GM12878 (cell line): ENCODE results near the gene HOXD3. TPM values are rescaled to one million over a fixed set of nuclear protein-coding genes. Genes with fewer than 3 reads are reported as not detected.

Experiments
- ATAC-seq: fragments of 200-7000 bp; cut with Tn5 transposase; 3 replicates; pipeline ENCODE4 v1.9.1; 2020; ENCODE audit warnings: mild to moderate bottlenecking, moderate library complexity
- BruUV-seq: library from RNA; stranded (reverse); fragments of 400-500 nt; replicated peaks from 2 replicates; lab custom pipeline; 2021; lab: Mats Ljungman, UMichigan
- CTCF ChIA-PET: fragments of 300-600 bp; sonication (Branson Sonifier 250); formaldehyde crosslinking; extraction: SDS; loops from one replicate; lab custom pipeline; 2021; ENCODE audit warnings: inconsistent platforms; lab: Yijun Ruan, JAX
- POLR2A ChIA-PET: fragments of 350-600 bp; formaldehyde crosslinking; extraction: SDS; loops from one replicate; lab custom pipeline; 2021; ENCODE audit warnings: inconsistent platforms; lab: Charles Lee
- RAD21 ChIA-PET: fragments of 300-600 bp; sonication (Branson Sonifier 250); formaldehyde crosslinking; loops from one replicate; lab custom pipeline; 2023; ENCODE audit warnings: antibody characterized with exemption; ENCODE audit not compliant: unreplicated experiment; lab: Charles Lee
- SMC1A ChIA-PET: fragments of 300-600 bp; sonication (Branson Sonifier 250); formaldehyde crosslinking; loops from one replicate; lab custom pipeline; 2023; ENCODE audit not compliant: unreplicated experiment, uncharacterized antibody; lab: Charles Lee
- DNase-seq: peaks from one replicate; pipeline ENCODE4 v3.0.0-alpha.2; 2011; ENCODE audit warnings: low read depth, low spot score
- FAIRE-seq: peaks from 3 replicates; lab custom pipeline; 2011; peaks lifted over from hg19 to GRCh38; lab: Jason Lieb, UNC
- H2AFZ ChIP-seq: 2 replicates; pipeline ENCODE4 v1.6.0; 2011; ENCODE audit warnings: low read depth, low read length, control low read depth; ENCODE audit not compliant: control insufficient read depth
- H3K27ac ChIP-seq: 2 replicates; pipeline ENCODE4 v1.5.1; 2011; ENCODE audit warnings: control low read depth; ENCODE audit not compliant: control insufficient read depth, insufficient read depth
- H3K27me3 ChIP-seq, 2 experiments: replicated peaks in 1 of 2; 2 replicates each; pipeline versions ENCODE4 v1.6.0 to v1.6.1; 2011; ENCODE audit warnings: low read length in 1 of 2; ENCODE audit not compliant: control insufficient read depth in 2 of 2, insufficient read depth in 2 of 2
- H3K36me3 ChIP-seq, 2 experiments: 2 replicates each; pipeline ENCODE4 v1.5.1; 2011; ENCODE audit warnings: low read length in 1 of 2; ENCODE audit not compliant: control insufficient read depth in 2 of 2, insufficient read depth in 2 of 2
- H3K4me1 ChIP-seq: 2 replicates; pipeline ENCODE4 v1.6.1; 2011; ENCODE audit warnings: mild to moderate bottlenecking, low read length, moderate library complexity, mixed read lengths; ENCODE audit not compliant: control insufficient read depth, insufficient read depth
- H3K4me2 ChIP-seq: 2 replicates; pipeline ENCODE4 v1.6.0; 2011; ENCODE audit warnings: control low read depth; ENCODE audit not compliant: control insufficient read depth, insufficient read depth
- H3K4me3 ChIP-seq: fragments of 200-600 bp; sonication (generic); 2 replicates; pipeline ENCODE4 v1.5.1; 2016
- H3K79me2 ChIP-seq: 2 replicates; pipeline ENCODE4 v1.6.0; 2011; ENCODE audit warnings: low read length; ENCODE audit not compliant: control insufficient read depth, insufficient read depth
- H3K9ac ChIP-seq: 2 replicates; pipeline ENCODE4 v1.8.0; 2011; ENCODE audit warnings: low read length, control low read depth, mixed read lengths; ENCODE audit not compliant: control insufficient read depth, insufficient read depth
- H3K9me3 ChIP-seq: replicated peaks from 3 replicates; pipeline ENCODE4 v1.5.1; 2011; ENCODE audit warnings: mild to moderate bottlenecking, low read length; ENCODE audit not compliant: control insufficient read depth, insufficient read depth
- H4K20me1 ChIP-seq: 2 replicates; pipeline ENCODE4 v1.6.0; 2011; ENCODE audit not compliant: control insufficient read depth, insufficient read depth
- BRCA1 ChIP-seq: IDR thresholded peaks from 2 replicates; pipeline ENCODE4 v1.6.1; 2011; ENCODE audit warnings: low read depth, low read length, improper control_type of control experiment
- CBX5 ChIP-seq: sonication (generic); IDR thresholded peaks from 2 replicates; pipeline ENCODE4 v1.6.1; 2016; ENCODE audit warnings: low read depth, moderate library complexity, mild to moderate bottlenecking, inconsistent platforms
- KLF5 ChIP-seq: fragments of 450-650 bp; IDR thresholded peaks from 2 replicates; pipeline ENCODE4 v1.6.1; 2014; ENCODE audit warnings: mild to moderate bottlenecking; ENCODE audit not compliant: partially characterized antibody
- whole genome bisulfite sequencing: methylation state at CpG from one replicate; pipeline ENCODE4 v1.1.6; 2016; ENCODE audit warnings: low lambda C conversion rate; ENCODE audit not compliant: insufficient replicate concordance, insufficient coverage; ENCODE audit errors: missing lambda C conversion rate; 5-methylcytosine and 5-hydroxymethylcytosine counted together
- in situ Hi-C: fragments of 300-500 bp; cut with MboI; formaldehyde crosslinking; loops from 9 replicates; pipeline ENCODE4 v1.14.3; 2018; ENCODE audit warnings: mixed read lengths
- intact Hi-C: fragments of 100-400 bp; cut with micrococcal nuclease; formaldehyde crosslinking; loops from one replicate; pipeline ENCODE4 v1.14.2; 2022; ENCODE audit not compliant: unreplicated experiment
- polyA plus RNA-seq, 11 experiments: library from polyadenylated mRNA; depleted of rRNA in 4 of 11; unstranded in 6 of 11; stranded (reverse) in 5 of 11; fragments of >200 nt; fragmentation: Nextera tagmentation in 4 of 11; fragmentation: Illumina TruSeq in 1 of 11; extraction: Ambion mirVana in 4 of 11; extraction: Trizol in 1 of 11; gene quantifications; 1 replicate in 1 of 11; 2 replicates in 10 of 11; pipeline versions ENCODE4 v1.2.1 to v1.2.3, GENCODE V29; 2011 to 2016; ENCODE audit warnings: inconsistent platforms in 2 of 11, missing spikeins in 2 of 11, low read depth in 1 of 11
- total RNA-seq, 4 experiments: library from RNA; depleted of rRNA in 3 of 4; stranded (reverse); fragments of >200 nt in 3 of 4; fragmentation: Illumina TruSeq in 1 of 4; extraction: Trizol in 1 of 4; gene quantifications; 2 replicates each; pipeline versions ENCODE4 v1.2.1 to v1.2.3, GENCODE V29; 2013 to 2021
- TF ChIP-seq, protein P1 (sequence below): IDR thresholded peaks from 2 replicates; pipeline ENCODE4 v1.6.1; 2011; ENCODE audit warnings: low read depth, low read length, improper control_type of control experiment, borderline replicate concordance

The HOXD3 gene
- total and polyA plus RNA-seq, 10 of the 15 experiments (the other 5 are each of a cell fraction or from before 2014, with no cell fraction given), result not detected

DNA sequence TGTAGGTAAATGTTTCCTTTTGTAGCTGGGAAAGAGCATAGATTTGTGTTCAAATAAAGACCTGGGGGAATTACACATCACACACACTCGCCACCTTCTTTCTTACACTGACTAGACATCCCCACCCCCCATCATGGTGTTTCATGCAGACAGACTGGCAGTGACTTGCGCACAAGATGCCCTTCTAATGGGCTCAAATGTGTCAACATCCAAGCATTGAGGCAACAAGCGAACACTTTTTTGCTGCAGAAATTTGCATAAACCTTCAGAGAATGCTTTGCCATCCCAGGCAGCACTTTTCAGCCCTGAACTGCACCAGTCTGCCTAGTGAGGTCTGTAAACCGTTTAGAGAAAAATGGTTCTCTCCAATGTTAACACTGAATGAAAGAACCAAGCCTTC is 23.1 kb upstream of the HOXD3 start:
- ChIA-PET SMC1A (interaction anchor here (0.9 to 3.2 kb wide), 2 partner anchors 420 to 1014 kb away, joined by 3 to 13 read pairs; no protein-coding TSS in a partner anchor), POLR2A (no interaction called here), CTCF (interaction anchor here (0.8 kb wide), 1 partner anchor 518 kb away, joined by 4 read pairs; no protein-coding TSS in a partner anchor), RAD21 (interaction anchor here (0.6 to 0.8 kb wide), 2 partner anchors 504 to 520 kb away, joined by 3 to 5 read pairs; no protein-coding TSS in a partner anchor)
- no peak overlapping the region for H3K4me2 ChIP-seq
- H3K79me2 ChIP-seq, result no peaks in the 10 kb centered on the region
- WGBS, result 13% methylated on average over 4 of the region's 4 CpGs
- no peak overlapping the region for H3K4me3 ChIP-seq
- FAIRE-seq (no peak), DNase-seq (no peak), ATAC-seq (no peak)
- H3K4me1 ChIP-seq, result no peaks in the 10 kb centered on the region
- no peaks in the 10 kb centered on the region; the same call in 2 of the 3 replicates for H3K9me3 ChIP-seq
- no peak overlapping the region for H3K27ac ChIP-seq
- no peak for TF ChIP-seq CBX5
- H4K20me1 ChIP-seq, result no peaks in the 10 kb centered on the region
- in situ Hi-C loops (loop anchor here (25.0 kb wide), 1 partner anchor 1203 kb away; no protein-coding TSS in a partner anchor), intact Hi-C loops (no loop called here)
- BruUV-seq, result no TSS peak
- no peak overlapping the region for H3K9ac ChIP-seq
- peaks cover 7 to 26% of the 10 kb centered on the region in 2 experiments for H3K27me3 ChIP-seq
- no peaks in the 10 kb centered on the region for H3K36me3 ChIP-seq
- no peak overlapping the region for H2AFZ ChIP-seq

DNA sequence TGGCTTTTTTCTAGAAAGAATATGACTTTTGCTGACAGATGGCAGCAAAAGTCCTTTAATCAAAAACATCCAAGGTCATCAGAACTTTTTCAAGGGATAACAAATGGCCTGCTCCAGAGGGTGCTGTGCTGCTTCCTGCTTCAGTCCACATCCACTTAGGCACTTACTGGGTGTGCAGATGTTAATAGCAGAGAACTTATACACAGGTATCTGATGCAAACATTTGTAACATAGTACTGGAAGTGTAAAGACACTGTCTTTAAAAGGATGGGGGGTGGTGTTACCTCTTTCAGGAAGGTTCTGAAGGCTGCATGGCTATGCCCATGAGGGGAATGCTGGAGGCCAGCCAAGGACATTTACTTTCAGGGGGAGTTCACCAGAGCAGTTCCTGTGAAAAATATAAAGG is 22.1 kb upstream of the HOXD3 start:
- Histone ChIP-seq H3K27ac (no peak overlapping the region), H3K4me3 (no peak overlapping the region), H3K27me3 (peaks cover 5 to 28% of the 10 kb centered on the region in 2 experiments), H4K20me1 (no peaks in the 10 kb centered on the region), H3K36me3 (no peaks in the 10 kb centered on the region), H3K79me2 (no peaks in the 10 kb centered on the region), H3K4me1 (no peaks in the 10 kb centered on the region), H3K9ac (no peak overlapping the region), H2AFZ (no peak overlapping the region), H3K9me3 (no peaks in the 10 kb centered on the region; the same call in 2 of the 3 replicates), H3K4me2 (no peak overlapping the region)
- CTCF ChIA-PET, result no interaction called here
- in situ Hi-C loops (loop anchor here (25.0 kb wide), 1 partner anchor 1202 kb away; no protein-coding TSS in a partner anchor), intact Hi-C loops (no loop called here)
- no peak for ATAC-seq
- POLR2A ChIA-PET, result no interaction called here
- RAD21 ChIA-PET, result interaction anchor here (0.8 kb wide), 1 partner anchor 519 kb away, joined by 3 read pairs; no protein-coding TSS in a partner anchor
- no peak for FAIRE-seq
- no peak for TF ChIP-seq BRCA1
- TF ChIP-seq, protein P1, sequence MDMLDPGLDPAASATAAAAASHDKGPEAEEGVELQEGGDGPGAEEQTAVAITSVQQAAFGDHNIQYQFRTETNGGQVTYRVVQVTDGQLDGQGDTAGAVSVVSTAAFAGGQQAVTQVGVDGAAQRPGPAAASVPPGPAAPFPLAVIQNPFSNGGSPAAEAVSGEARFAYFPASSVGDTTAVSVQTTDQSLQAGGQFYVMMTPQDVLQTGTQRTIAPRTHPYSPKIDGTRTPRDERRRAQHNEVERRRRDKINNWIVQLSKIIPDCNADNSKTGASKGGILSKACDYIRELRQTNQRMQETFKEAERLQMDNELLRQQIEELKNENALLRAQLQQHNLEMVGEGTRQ, result no peak
- no peak for TF ChIP-seq KLF5
- DNase-seq, result no peak
- SMC1A ChIA-PET, result no interaction called here
- no TSS peak for BruUV-seq
